ENCODE data around the gene CGRRF1. TPM values are rescaled to one million over a fixed set of nuclear protein-coding genes. Genes with fewer than 3 reads are reported as not detected.

CGRRF1 gene
- total RNA-seq, 1 donor from 2014 or later: 16.7 TPM

DNA sequence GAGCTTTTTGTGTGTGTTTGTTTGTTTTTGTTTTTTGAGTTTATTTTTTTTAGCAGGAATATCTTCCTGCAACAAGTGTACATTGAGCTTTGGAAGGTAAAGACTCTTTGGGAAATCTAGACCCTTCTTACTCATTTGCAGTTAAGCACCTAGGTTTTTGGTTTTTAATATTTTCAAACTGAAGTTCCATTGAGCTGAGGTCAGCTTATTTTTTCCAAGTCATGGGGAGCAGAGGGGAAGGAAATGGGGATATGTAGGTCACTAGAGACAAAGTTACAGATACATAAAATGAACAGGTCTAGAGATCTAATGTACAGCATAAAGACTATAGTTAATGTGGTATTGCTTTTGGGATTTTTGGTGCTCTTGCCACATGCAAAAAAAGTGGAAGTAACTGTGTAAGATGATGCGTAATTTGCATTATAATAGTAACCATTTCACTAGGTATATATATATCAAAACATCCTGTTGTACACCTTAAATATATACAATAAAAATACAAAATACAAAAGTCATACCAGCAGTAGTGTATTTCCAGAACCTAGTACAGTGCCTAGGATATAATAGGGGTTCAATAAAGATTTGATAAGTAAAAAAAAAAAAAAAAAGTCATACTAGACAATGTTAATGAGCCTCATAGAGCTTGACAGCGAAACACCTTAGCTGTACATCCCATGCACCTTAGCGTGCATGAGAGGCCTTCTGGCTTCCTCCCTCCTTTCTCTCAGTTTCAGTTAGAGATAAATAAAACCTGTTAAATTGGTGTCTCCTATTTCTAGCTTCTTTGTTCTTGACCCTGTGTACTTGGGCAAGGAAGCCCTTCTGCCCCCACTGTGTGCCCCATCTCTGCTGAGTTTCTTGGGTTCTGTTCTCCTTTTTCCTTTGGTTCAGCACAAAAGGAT is 22.7 kb downstream of the CGRRF1 start:
- H3K9me3 Mint-ChIP-seq: no peaks in the 10 kb centered on the region
- no peak overlapping the region for H3K4me3 Mint-ChIP-seq
- no peaks in the 10 kb centered on the region for H3K4me1 Mint-ChIP-seq (ENCODE audit: unreplicated experiment)
- no peak for DNase-seq (ENCODE audit: extremely low spot score, unreplicated experiment)
- TF ChIP-seq, protein P1, sequence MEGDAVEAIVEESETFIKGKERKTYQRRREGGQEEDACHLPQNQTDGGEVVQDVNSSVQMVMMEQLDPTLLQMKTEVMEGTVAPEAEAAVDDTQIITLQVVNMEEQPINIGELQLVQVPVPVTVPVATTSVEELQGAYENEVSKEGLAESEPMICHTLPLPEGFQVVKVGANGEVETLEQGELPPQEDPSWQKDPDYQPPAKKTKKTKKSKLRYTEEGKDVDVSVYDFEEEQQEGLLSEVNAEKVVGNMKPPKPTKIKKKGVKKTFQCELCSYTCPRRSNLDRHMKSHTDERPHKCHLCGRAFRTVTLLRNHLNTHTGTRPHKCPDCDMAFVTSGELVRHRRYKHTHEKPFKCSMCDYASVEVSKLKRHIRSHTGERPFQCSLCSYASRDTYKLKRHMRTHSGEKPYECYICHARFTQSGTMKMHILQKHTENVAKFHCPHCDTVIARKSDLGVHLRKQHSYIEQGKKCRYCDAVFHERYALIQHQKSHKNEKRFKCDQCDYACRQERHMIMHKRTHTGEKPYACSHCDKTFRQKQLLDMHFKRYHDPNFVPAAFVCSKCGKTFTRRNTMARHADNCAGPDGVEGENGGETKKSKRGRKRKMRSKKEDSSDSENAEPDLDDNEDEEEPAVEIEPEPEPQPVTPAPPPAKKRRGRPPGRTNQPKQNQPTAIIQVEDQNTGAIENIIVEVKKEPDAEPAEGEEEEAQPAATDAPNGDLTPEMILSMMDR (conservative IDR thresholded peaks at IDR 0.05): no peak
- no peak overlapping the region for H3K27ac Mint-ChIP-seq
- peaks cover 11% of the 10 kb centered on the region for H3K36me3 Mint-ChIP-seq
- no peaks in the 10 kb centered on the region for H3K27me3 Mint-ChIP-seq

DNA sequence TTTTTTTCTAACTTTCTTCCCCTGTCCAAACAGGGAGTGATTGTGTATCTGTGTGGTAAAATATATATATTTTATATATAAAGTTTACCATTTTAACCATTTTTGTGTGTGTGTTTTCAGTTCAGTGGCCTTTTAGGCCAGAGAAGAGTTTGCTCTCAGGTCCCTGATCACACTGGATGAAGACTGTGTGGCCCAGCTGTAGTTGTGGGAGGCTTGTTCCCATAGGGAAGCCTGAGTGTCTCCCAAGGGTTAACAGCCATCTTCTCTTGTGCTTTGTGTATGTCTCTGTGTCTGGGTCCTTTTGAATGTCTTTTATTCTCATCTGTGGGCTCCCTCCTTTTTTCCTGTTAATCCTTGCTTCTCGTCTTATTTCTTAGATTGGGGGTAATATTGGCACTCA is 23.4 kb downstream of the CGRRF1 start:
- Mint-ChIP-seq H3K27ac (no peak overlapping the region), H3K9me3 (no peaks in the 10 kb centered on the region), H3K4me3 (no peak overlapping the region), H3K4me1 (ENCODE audit: unreplicated experiment) (no peaks in the 10 kb centered on the region), H3K36me3 (peaks cover 11% of the 10 kb centered on the region), H3K27me3 (no peaks in the 10 kb centered on the region)
- TF ChIP-seq, protein P1 (conservative IDR thresholded peaks at IDR 0.05): no peak
- no peak for DNase-seq (ENCODE audit: extremely low spot score, unreplicated experiment)

DNA sequence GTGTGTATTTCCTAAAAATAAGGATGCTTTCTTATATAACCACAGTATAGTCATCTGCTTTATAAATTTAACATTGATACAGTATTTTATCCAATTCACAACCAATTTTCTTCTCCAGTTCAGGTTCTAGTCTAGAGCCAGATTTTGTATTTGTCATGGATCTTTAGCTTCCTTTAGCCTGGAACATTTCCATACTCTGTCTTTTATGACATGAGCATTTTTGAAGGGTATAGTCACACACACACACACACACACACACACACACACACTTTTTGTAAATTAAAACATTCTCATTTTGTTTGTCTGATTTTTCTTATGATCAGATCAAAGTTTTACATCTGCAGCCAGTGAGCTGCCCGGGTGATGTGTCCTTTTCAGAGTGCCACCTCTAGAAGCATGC is 25.4 kb downstream of the CGRRF1 start:
- Mint-ChIP-seq H3K4me1 (ENCODE audit: unreplicated experiment) (no peaks in the 10 kb centered on the region), H3K4me3 (no peak overlapping the region), H3K27ac (no peak overlapping the region), H3K36me3 (peaks cover 11% of the 10 kb centered on the region), H3K27me3 (no peaks in the 10 kb centered on the region), H3K9me3 (no peaks in the 10 kb centered on the region)
- TF ChIP-seq, protein P1 (conservative IDR thresholded peaks at IDR 0.05): no peak
- DNase-seq (ENCODE audit: extremely low spot score, unreplicated experiment): no peak

DNA sequence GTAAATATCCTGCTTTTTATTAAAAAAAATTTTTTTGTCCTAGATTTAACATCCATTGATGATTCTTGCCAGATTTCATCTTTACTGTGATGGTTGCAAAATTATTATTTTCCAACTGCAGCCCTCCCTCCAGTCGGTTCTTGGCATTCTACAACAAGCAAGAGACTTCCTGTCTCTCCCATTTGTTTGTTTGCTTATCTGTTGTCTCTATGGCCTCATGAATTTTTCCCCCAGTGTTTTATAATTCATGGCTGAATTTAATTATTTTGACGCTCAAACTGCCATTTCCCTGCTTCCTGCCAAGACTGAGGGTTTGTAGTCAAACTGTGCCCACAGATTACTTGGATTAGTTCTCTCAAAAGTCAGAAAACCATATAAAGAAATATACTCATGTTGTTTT is 25.9 kb downstream of the CGRRF1 start:
- DNase-seq (ENCODE audit: extremely low spot score, unreplicated experiment): no peak
- Mint-ChIP-seq H3K27me3 (no peaks in the 10 kb centered on the region), H3K4me3 (no peak overlapping the region), H3K36me3 (peaks cover 11% of the 10 kb centered on the region), H3K27ac (no peak overlapping the region), H3K9me3 (no peaks in the 10 kb centered on the region), H3K4me1 (ENCODE audit: unreplicated experiment) (no peaks in the 10 kb centered on the region)
- TF ChIP-seq, protein P1 (conservative IDR thresholded peaks at IDR 0.05): no peak

DNA sequence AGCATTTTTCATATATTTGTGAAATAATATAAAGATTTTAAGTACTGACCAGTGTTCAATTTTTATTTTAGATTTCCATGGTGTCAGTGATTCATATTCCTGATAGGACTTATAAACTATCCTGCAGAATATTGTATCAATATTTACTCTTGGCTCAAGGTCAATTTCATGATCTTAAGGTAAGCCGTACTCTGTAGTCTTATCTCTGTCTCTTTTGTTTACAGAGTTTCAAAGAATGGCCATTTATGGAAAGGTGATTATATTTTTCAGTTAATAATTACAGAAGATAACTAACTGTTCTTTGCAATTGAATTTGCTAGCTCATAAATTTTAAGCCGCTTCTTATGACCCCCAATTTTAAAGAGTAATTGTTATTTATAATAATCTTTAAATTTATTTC is 27.9 kb downstream of the CGRRF1 start:
- H3K4me3 Mint-ChIP-seq: no peak overlapping the region
- no peaks in the 10 kb centered on the region for H3K9me3 Mint-ChIP-seq
- no peak overlapping the region for H3K27ac Mint-ChIP-seq
- no peaks in the 10 kb centered on the region for H3K4me1 Mint-ChIP-seq (ENCODE audit: unreplicated experiment)
- H3K27me3 Mint-ChIP-seq: no peaks in the 10 kb centered on the region
- peaks cover 11% of the 10 kb centered on the region for H3K36me3 Mint-ChIP-seq
- TF ChIP-seq, protein P1 (conservative IDR thresholded peaks at IDR 0.05): no peak
- no peak for DNase-seq (ENCODE audit: extremely low spot score, unreplicated experiment)
